ENCODE data around the gene ANKHD1. TPM values are rescaled to one million over a fixed set of nuclear protein-coding genes. Genes with fewer than 3 reads are reported as not detected.
A peak's percentile ranks its signal among the peaks of the same experiment; 100 is the strongest.
"Not testable (repeated sequence)": the region's sequence is repeated elsewhere in the genome, so short reads cannot be mapped to it uniquely, and the experiment has no call there.

Gene ANKHD1
- total RNA-seq, 6 experiments from 2014 or later, result 45.5 to 73.2 (median 62.6) TPM

GRCh38 chr5:140576776-140577201, 175.2 kb downstream of the ANKHD1 start:
- Histone ChIP-seq H3K4me1 (peaks cover 0 to 38% (median 11%) of the 10 kb centered on the region in 4 donors), H3K4me3 (no peak overlapping the region), H3K27me3 (no peaks in the 10 kb centered on the region), H3K9me3 (no peaks in the 10 kb centered on the region), H3K36me3 (no peaks in the 10 kb centered on the region), H3K27ac (peak overlapping the region in 2 of 3 donors; percentile 14 to 20)
- ATAC-seq (no peak), DNase-seq (peak in 1 of 3 donors; percentile 5)
- intact Hi-C loops (cut with DNase I), result no loop called here
- WGBS (ENCODE audit: insufficient coverage, low coverage, low lambda C conversion rate, missing lambda C conversion rate), result 51% methylated on average over 2 of the region's 2 CpGs
- no peak for TF ChIP-seq POLR2A (IDR thresholded peaks at IDR 0.05)
- no peak for TF ChIP-seq CTCF (IDR thresholded peaks at IDR 0.05)

GRCh38 chr5:140579188-140579747, 177.6 kb downstream of the ANKHD1 start:
- ATAC-seq; H3K27ac ChIP-seq; intact Hi-C loops (cut with DNase I); H3K27me3 ChIP-seq; H3K4me3 ChIP-seq; H3K36me3 ChIP-seq; H3K9me3 ChIP-seq: not testable (repeated sequence)
- peaks cover 0 to 16% (median 5%) of the 10 kb centered on the region in 4 donors for H3K4me1 ChIP-seq
- WGBS (ENCODE audit: insufficient coverage, low coverage, low lambda C conversion rate, missing lambda C conversion rate), result 92% methylated on average over 6 of the region's 6 CpGs
- DNase-seq, result peak in 1 of 3 donors; percentile 8

GRCh38 chr5:140587495-140587894, 185.9 kb downstream of the ANKHD1 start:
- DNase-seq, result no peak
- ATAC-seq, result no peak
- TF ChIP-seq CTCF (IDR thresholded peaks at IDR 0.05) (no peak), POLR2A (IDR thresholded peaks at IDR 0.05) (no peak)
- Histone ChIP-seq H3K4me1 (no peaks in the 10 kb centered on the region), H3K27ac (no peak overlapping the region), H3K4me3 (no peak overlapping the region), H3K27me3 (no peaks in the 10 kb centered on the region), H3K9me3 (no peaks in the 10 kb centered on the region), H3K36me3 (no peaks in the 10 kb centered on the region)
- intact Hi-C loops (cut with DNase I), result no loop called here
- WGBS (ENCODE audit: insufficient coverage, low coverage, low lambda C conversion rate, missing lambda C conversion rate), result 93% methylated on average over 1 of the region's 1 CpG

- DNase-seq, result no peak
- Histone ChIP-seq H3K9me3 (no peaks in the 10 kb centered on the region), H3K27me3 (no peaks in the 10 kb centered on the region), H3K27ac (peak overlapping the region in 1 of 3 donors; percentile 16), H3K36me3 (no peaks in the 10 kb centered on the region), H3K4me1 (no peaks in the 10 kb centered on the region), H3K4me3 (no peak overlapping the region)
- intact Hi-C loops (cut with DNase I), result no loop called here
- WGBS (ENCODE audit: insufficient coverage, low coverage, low lambda C conversion rate, missing lambda C conversion rate), result 50% methylated on average over 5 of the region's 5 CpGs
- ATAC-seq, result peak in 2 of 4 donors; percentile 50 to 51
- TF ChIP-seq CTCF (IDR thresholded peaks at IDR 0.05) (no peak), POLR2A (IDR thresholded peaks at IDR 0.05) (no peak)
Measured at GRCh38 chr5:140588311-140589070, 186.9 kb downstream of the ANKHD1 start.

Small RNA genes within 50 kb of the gene (microRNA-seq; reads per million reads assigned to microRNA genes)
- gene MIR6831, result 0 to 0.64 reads per million in 2 donors

Small RNA genes within 50 kb of the gene (small RNA-seq; reads per million reads assigned to genes)
- gene RF00279 (0 to 0.19 reads per million in 2 experiments), gene RF00443 (0 reads per million in 2 experiments), gene RNU4-14P (0 reads per million in 2 experiments)

Other genes with a start within 250 kb of the ANKHD1 start
- gene CYSTM1, start 226.6 kb upstream of the ANKHD1 start, total RNA-seq, result 10 to 100 TPM; 15.5 to 78.0 (median 29.8) TPM
- gene PFDN1, start 98.7 kb upstream of the ANKHD1 start, total RNA-seq, result 10 to 100 TPM in 5 of 6 experiments, 1 to 10 TPM in 1; 9.8 to 30.8 (median 14.7) TPM
- 1 to 10 TPM in 2 of 6 experiments, under 1 TPM in 4; 0.42 to 1.8 (median 0.78) TPM for gene HBEGF, start 55.2 kb upstream of the ANKHD1 start, total RNA-seq
- not detected for gene SLC4A9, start 41.6 kb upstream of the ANKHD1 start, total RNA-seq
- gene EIF4EBP3, start 145.8 kb downstream of the ANKHD1 start, total RNA-seq, result 10 to 100 TPM; 10.7 to 19.5 (median 13.6) TPM
- 10 to 100 TPM; 14.4 to 35.4 (median 18.6) TPM for gene SRA1, start 155.6 kb downstream of the ANKHD1 start, total RNA-seq
- 10 to 100 TPM in 5 of 6 experiments, 1 to 10 TPM in 1; 9.6 to 24.3 (median 14.3) TPM for gene APBB3, start 162.8 kb downstream of the ANKHD1 start, total RNA-seq
- 10 to 100 TPM; 28.1 to 38.5 (median 30.2) TPM for gene SLC35A4, start 163.0 kb downstream of the ANKHD1 start, total RNA-seq
- gene CD14, start 231.3 kb downstream of the ANKHD1 start, total RNA-seq, result 100 to 1,000 TPM; 174 to 513 (median 244) TPM
- 10 to 100 TPM in 5 of 6 experiments, 1 to 10 TPM in 1; 7.3 to 45.5 (median 23.6) TPM for gene TMCO6, start 237.6 kb downstream of the ANKHD1 start, total RNA-seq
- gene NDUFA2, start 245.8 kb downstream of the ANKHD1 start, total RNA-seq, result 10 to 100 TPM; 35.4 to 56.8 (median 52.4) TPM
- 10 to 100 TPM; 26.6 to 50.7 (median 30.3) TPM for gene IK, start 246.0 kb downstream of the ANKHD1 start, total RNA-seq